Effector memory CD8-positive, alpha-beta T cell (primary cell): Measurements from ENCODE around the gene PPIP5K1.
"Not testable (repeated sequence)": the region's sequence is repeated elsewhere in the genome, so short reads cannot be mapped to it uniquely, and the experiment has no call there.

Experiments used
- ATAC-seq: fragments of 150-1000 bp; cut with Tn5 transposase; replicated peaks from 2 replicates; pipeline ENCODE4 v1.10.0; 2021; ENCODE audit warnings: mild to moderate bottlenecking, moderate library complexity
- DNase-seq, 3 experiments: peaks; one replicate each; pipeline ENCODE4 v3.0.0; 2021
- H3K27ac Mint-ChIP-seq, 2 donors: one replicate each; pipeline ENCODE4 v1.8.0; 2022; ENCODE audit warnings: mild to moderate bottlenecking in 2 of 2, mixed read lengths in 2 of 2, moderate library complexity in 2 of 2
- H3K27me3 Mint-ChIP-seq, 2 donors: one replicate each; pipeline ENCODE4 v1.8.0; 2022; ENCODE audit warnings: mixed read lengths in 2 of 2
- H3K36me3 Mint-ChIP-seq: one replicate; pipeline ENCODE4 v1.8.0; 2022; ENCODE audit warnings: mild to moderate bottlenecking, moderate library complexity, mixed read lengths; ENCODE audit not compliant: insufficient read depth
- H3K4me1 Mint-ChIP-seq, 2 donors: one replicate each; pipeline ENCODE4 v1.8.0; 2022; ENCODE audit warnings: low read depth in 2 of 2, mixed read lengths in 2 of 2
- H3K4me3 Mint-ChIP-seq, 2 donors: one replicate each; pipeline ENCODE4 v1.8.0; 2022; ENCODE audit warnings: mild to moderate bottlenecking in 2 of 2, mixed read lengths in 2 of 2, moderate library complexity in 2 of 2
- H3K9me3 Mint-ChIP-seq, 2 donors: one replicate each; pipeline ENCODE4 v1.8.0; 2022; ENCODE audit warnings: mixed read lengths in 2 of 2
- total RNA-seq, 9 experiments: gene quantifications; one replicate each; lab custom pipeline; 2026; lab: John Stamatoyannopoulos, UW

PPIP5K1 gene
- 10.5 to 14.7 (median 13.1) reads per million in 9 experiments for total RNA-seq

DNA sequence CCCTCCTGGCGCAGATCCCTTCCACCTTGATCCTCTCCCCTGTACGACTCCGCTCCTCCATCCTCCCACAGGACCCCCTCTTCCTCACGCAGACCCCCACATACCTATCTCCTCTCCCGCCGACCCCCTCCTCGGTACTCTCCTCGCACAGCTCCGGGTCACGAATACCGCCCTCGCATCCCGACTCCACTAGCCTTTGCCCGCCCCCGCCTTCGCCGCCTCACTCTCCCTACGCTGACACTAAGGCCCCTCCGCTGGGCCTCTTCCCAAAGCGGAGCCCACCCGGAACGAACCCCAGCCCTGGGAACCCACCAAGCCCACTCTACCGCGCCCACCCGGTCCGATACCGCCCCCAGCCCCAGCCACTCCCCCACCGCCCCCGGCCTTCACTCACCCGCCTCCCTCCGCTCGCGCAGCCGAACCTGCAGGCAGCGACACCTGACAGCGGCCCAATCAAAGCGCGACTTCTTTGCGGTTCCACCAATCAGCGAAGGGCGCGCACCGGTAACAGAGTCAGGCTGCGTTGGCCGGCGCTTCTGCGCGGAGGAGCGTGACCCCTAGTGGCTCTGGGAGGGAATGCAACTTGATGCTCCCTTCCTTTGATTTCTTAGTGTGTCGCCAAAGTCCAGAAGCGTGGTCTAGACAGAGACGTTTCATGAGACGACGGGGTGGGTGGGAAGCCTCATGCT is at the start of gene PPIP5K1:
PPIP5K1 (minus strand) TSS at position 431 of the 689 bp plus-strand sequence. CDS start 5,704 bp downstream, outside the sequence.
- H3K4me1 Mint-ChIP-seq, H3K36me3 Mint-ChIP-seq, DNase-seq, H3K27ac Mint-ChIP-seq, H3K4me3 Mint-ChIP-seq, H3K27me3 Mint-ChIP-seq, H3K9me3 Mint-ChIP-seq: not testable (repeated sequence)
- ATAC-seq = peak; percentile 98

DNA sequence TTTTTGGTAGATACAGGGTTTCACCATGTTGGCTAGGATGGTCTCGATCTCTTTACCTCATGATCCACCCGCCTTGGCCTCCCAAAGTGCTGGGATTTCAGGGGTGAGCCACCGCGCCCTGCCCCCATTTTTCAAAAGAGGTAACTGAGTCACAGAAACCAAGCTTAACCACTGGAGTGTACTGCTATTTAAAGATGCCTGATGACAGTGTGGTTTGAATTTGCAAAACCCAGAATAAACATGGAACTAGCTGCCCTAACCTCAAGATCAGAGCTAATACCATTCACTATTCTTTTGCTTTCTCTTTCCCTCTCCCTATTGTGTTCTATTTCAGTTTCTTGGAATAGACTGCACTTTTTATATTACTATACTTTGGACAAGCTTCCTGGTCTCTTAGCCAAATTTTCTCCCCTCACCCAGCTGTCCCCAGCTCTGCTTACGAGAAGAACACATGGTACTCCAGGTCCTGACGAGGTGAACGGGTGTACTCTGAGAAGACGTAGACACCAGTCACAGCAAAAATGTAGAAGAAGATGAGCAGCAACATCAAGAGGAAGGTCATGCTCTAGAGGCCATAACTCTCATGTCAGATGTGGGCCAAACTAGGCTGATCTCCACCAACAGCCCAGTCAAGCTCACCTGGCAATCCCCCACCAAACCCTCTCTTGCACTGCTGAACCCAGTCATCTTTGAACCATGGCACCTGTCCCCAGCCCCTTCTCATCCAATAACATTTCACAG is 48.6 kb upstream of the PPIP5K1 start:
- not testable (repeated sequence) for H3K36me3 Mint-ChIP-seq, H3K4me3 Mint-ChIP-seq, H3K9me3 Mint-ChIP-seq, H3K4me1 Mint-ChIP-seq, H3K27me3 Mint-ChIP-seq, DNase-seq, ATAC-seq, H3K27ac Mint-ChIP-seq

DNA sequence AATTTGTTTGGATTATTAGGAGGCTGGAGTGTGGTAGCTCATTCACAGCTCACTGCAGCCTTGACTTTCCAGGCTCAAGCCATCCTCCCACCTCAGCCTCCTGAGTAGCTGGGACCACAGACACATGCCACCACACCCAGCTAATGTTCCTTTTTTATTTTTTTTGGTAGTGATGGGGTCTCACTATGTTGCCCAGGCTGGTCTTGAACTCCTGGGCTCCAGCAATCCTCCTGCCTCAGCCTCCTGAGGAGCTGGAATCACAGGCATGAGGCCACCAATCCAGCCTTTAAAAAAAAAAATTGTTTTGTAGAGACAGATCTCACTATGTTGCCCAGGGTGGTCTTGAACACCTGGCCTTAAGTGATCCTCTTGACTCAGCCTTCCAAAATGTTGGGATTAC is 36.9 kb upstream of the PPIP5K1 start:
- not testable (repeated sequence) for H3K36me3 Mint-ChIP-seq, DNase-seq, H3K4me3 Mint-ChIP-seq, H3K9me3 Mint-ChIP-seq, H3K27ac Mint-ChIP-seq, H3K4me1 Mint-ChIP-seq, ATAC-seq, H3K27me3 Mint-ChIP-seq

- H3K36me3 Mint-ChIP-seq = no peaks in the 10 kb centered on the region
- no peak overlapping the region for H3K27ac Mint-ChIP-seq
- peaks cover 4 to 6% of the 10 kb centered on the region in 2 donors for H3K27me3 Mint-ChIP-seq
- no peaks in the 10 kb centered on the region for H3K4me1 Mint-ChIP-seq
- H3K4me3 Mint-ChIP-seq = no peak overlapping the region
- ATAC-seq = no peak
- DNase-seq = no peak
- H3K9me3 Mint-ChIP-seq = no peaks in the 10 kb centered on the region
These were observed 35.1 kb upstream of the PPIP5K1 start for GRCh38 chr15:43625106-43625505.

- not testable (repeated sequence) for ATAC-seq, H3K4me1 Mint-ChIP-seq, DNase-seq, H3K27ac Mint-ChIP-seq, H3K9me3 Mint-ChIP-seq, H3K36me3 Mint-ChIP-seq, H3K4me3 Mint-ChIP-seq
- H3K27me3 Mint-ChIP-seq = peaks cover 14 to 17% of the 10 kb centered on the region in 2 donors
These were observed 32.2 kb upstream of the PPIP5K1 start for GRCh38 chr15:43622068-43622799.

DNA sequence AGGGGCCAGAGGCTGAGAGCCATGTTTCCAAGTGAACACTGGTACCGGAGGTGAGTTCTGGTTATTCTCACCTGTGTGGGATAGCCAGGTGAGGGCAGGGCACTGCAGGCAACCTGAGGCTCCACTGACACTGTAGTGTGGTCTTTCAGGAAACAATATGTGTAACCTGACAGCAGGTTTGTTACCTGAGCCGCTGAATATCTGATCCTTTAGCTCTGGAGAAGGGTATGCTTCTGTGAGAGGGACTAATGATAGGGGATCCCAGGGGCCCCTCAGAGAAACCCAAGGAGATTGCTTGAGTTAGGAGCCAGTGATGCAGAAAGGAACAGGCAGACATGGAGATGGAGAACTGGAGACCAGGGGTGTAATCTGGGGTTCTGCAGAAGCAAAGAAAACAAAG is 28.7 kb upstream of the PPIP5K1 start, which contains the start of gene STRC:
STRC (minus strand) TSS at position 101 of the 400 bp plus-strand sequence; CDS start at position 23, 78 bp downstream.
- not testable (repeated sequence) for H3K27ac Mint-ChIP-seq, H3K36me3 Mint-ChIP-seq, DNase-seq, H3K9me3 Mint-ChIP-seq, H3K4me3 Mint-ChIP-seq, H3K4me1 Mint-ChIP-seq, ATAC-seq
- H3K27me3 Mint-ChIP-seq = peaks cover 14 to 17% of the 10 kb centered on the region in 2 donors

- peaks cover 14 to 17% of the 10 kb centered on the region in 2 donors for H3K27me3 Mint-ChIP-seq
- H3K4me3 Mint-ChIP-seq, H3K27ac Mint-ChIP-seq, H3K4me1 Mint-ChIP-seq, ATAC-seq, DNase-seq, H3K9me3 Mint-ChIP-seq, H3K36me3 Mint-ChIP-seq: not testable (repeated sequence)
These were observed 27.7 kb upstream of the PPIP5K1 start for GRCh38 chr15:43617750-43618149.

GRCh38 chr15:43602233-43602632 is 12.2 kb upstream of the PPIP5K1 start:
- not testable (repeated sequence) for ATAC-seq, H3K9me3 Mint-ChIP-seq, H3K4me1 Mint-ChIP-seq, H3K4me3 Mint-ChIP-seq, H3K27ac Mint-ChIP-seq, H3K36me3 Mint-ChIP-seq, DNase-seq
- H3K27me3 Mint-ChIP-seq = peaks cover 55 to 63% of the 10 kb centered on the region in 2 donors

DNA sequence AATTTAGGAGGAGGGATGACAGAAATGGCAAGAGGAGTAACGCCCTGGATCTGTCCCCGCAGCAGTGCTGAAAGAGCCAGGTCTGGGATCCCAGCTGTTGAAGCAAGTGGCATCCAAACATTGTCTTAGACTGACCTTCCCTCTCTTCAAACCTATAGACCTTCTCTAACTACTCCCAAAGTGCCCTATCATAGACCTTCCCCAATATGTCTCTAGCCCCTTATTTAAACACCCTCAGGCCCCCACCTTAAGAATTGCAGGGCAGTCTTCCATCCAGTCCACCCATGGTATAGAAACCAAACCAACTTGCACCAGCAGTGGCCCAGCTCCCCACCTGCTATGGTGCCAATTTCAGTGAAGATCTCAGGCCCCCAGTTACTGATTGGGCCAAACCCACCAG is 10.2 kb upstream of the PPIP5K1 start:
- not testable (repeated sequence) for H3K4me3 Mint-ChIP-seq, H3K36me3 Mint-ChIP-seq, DNase-seq, H3K9me3 Mint-ChIP-seq, H3K4me1 Mint-ChIP-seq, H3K27ac Mint-ChIP-seq, ATAC-seq
- H3K27me3 Mint-ChIP-seq = peaks cover 64 to 74% of the 10 kb centered on the region in 2 donors

DNA sequence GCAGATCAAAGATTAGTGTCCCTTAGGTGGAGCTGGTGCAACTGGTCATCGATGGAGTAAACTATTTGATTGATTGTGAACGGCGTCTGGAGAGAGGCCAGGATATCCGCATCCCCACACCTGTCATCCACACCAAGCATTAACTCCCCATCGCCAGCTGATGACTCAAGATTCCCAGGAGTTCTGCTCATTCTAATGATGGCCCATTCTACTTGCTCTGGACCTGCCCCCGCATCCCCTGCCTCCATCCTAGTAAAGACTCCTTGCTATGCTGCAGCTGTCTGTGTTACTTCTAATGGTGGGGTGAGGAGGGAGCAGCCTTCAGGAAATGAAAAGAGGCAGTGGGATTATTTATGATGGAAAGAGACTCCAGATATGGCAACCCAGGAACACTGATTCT is 9.1 kb upstream of the PPIP5K1 start:
- H3K9me3 Mint-ChIP-seq, DNase-seq, H3K36me3 Mint-ChIP-seq, H3K27ac Mint-ChIP-seq, H3K4me1 Mint-ChIP-seq, ATAC-seq, H3K4me3 Mint-ChIP-seq: not testable (repeated sequence)
- H3K27me3 Mint-ChIP-seq = peaks cover 54 to 66% of the 10 kb centered on the region in 2 donors

GRCh38 chr15:43593328-43594190 is 3.6 kb upstream of the PPIP5K1 start, which contains the start of gene CKMT1B:
TSS of gene CKMT1B (plus strand) at chr15:43594027. CDS start at chr15:43594219, 192 bp downstream.
- H3K27me3 Mint-ChIP-seq = peaks cover 22 to 27% of the 10 kb centered on the region in 2 donors
- not testable (repeated sequence) for H3K9me3 Mint-ChIP-seq, H3K4me3 Mint-ChIP-seq, H3K27ac Mint-ChIP-seq, H3K36me3 Mint-ChIP-seq, DNase-seq, H3K4me1 Mint-ChIP-seq
- peak; percentile 20 for ATAC-seq

- DNase-seq, H3K27ac Mint-ChIP-seq, H3K4me3 Mint-ChIP-seq, H3K4me1 Mint-ChIP-seq, H3K9me3 Mint-ChIP-seq, ATAC-seq, H3K36me3 Mint-ChIP-seq: not testable (repeated sequence)
- peaks cover 15 to 19% of the 10 kb centered on the region in 2 donors for H3K27me3 Mint-ChIP-seq
These were observed 2.8 kb upstream of the PPIP5K1 start for GRCh38 chr15:43592841-43593240.

- H3K4me3 Mint-ChIP-seq, H3K27ac Mint-ChIP-seq, ATAC-seq, H3K27me3 Mint-ChIP-seq, DNase-seq, H3K4me1 Mint-ChIP-seq, H3K9me3 Mint-ChIP-seq, H3K36me3 Mint-ChIP-seq: not testable (repeated sequence)
These were observed 15.4 kb downstream of the PPIP5K1 start for GRCh38 chr15:43574607-43575006.
